Keratinocyte (primary cell): Measurements from ENCODE around the gene ITGA2. TPM values are rescaled to one million over a fixed set of nuclear protein-coding genes. Genes with fewer than 3 reads are reported as not detected.

Experiments used
- DNase-seq: peaks from one replicate; pipeline ENCODE4 v3.0.0-alpha.2; 2011; ENCODE audit warnings: low read depth, missing footprints, low spot score
- FAIRE-seq: peaks from 2 replicates; lab custom pipeline; 2011; peaks lifted over from hg19 to GRCh38; lab: Jason Lieb, UNC
- H2AFZ ChIP-seq: 2 replicates; pipeline ENCODE4 v1.6.0; 2012; ENCODE audit warnings: low read length, control low read depth, inconsistent platforms; ENCODE audit not compliant: control insufficient read depth
- H3K27ac ChIP-seq: 2 replicates; pipeline ENCODE4 v1.5.1; 2011; ENCODE audit warnings: low read length; ENCODE audit not compliant: control insufficient read depth, insufficient read depth
- H3K27me3 ChIP-seq: 3 replicates; pipeline ENCODE4 v1.6.0; 2011; ENCODE audit warnings: low read length; ENCODE audit not compliant: control insufficient read depth, insufficient read depth; ENCODE audit errors: extremely low read depth
- H3K36me3 ChIP-seq, 2 experiments: 2 replicates in 1 of 2; 3 replicates in 1 of 2; pipeline ENCODE4 v1.5.1; 2011; ENCODE audit warnings: low read length in 2 of 2, mild to moderate bottlenecking in 1 of 2; ENCODE audit not compliant: control insufficient read depth in 2 of 2, insufficient read depth in 2 of 2; ENCODE audit errors: extremely low read depth in 1 of 2
- H3K4me1 ChIP-seq: 3 replicates; pipeline ENCODE4 v1.5.1; 2011; ENCODE audit warnings: low read length; ENCODE audit not compliant: control insufficient read depth, insufficient read depth; ENCODE audit errors: extremely low read depth
- H3K4me2 ChIP-seq: 3 replicates; pipeline ENCODE4 v1.6.0; 2011; ENCODE audit warnings: low read depth, low read length; ENCODE audit not compliant: control insufficient read depth, insufficient read depth; ENCODE audit errors: extremely low read depth
- H3K4me3 ChIP-seq, 3 experiments: fragments of 200-600 bp in 1 of 3; sonication (generic) in 1 of 3; 2 replicates in 2 of 3; 3 replicates in 1 of 3; pipeline ENCODE4 v1.5.1; 2011 to 2016; ENCODE audit warnings: low read length in 3 of 3, mild to moderate bottlenecking in 3 of 3, control low read depth in 2 of 3, inconsistent platforms in 1 of 3, low read depth in 1 of 3, mixed read lengths in 1 of 3, mixed run types in 1 of 3, moderate library complexity in 1 of 3; ENCODE audit not compliant: control insufficient read depth in 2 of 3, insufficient read depth in 2 of 3; ENCODE audit errors: extremely low read depth in 1 of 3
- H3K79me2 ChIP-seq: 2 replicates; pipeline ENCODE4 v1.6.0; 2012; ENCODE audit warnings: low read length; ENCODE audit not compliant: control insufficient read depth, insufficient read depth
- H3K9ac ChIP-seq: 3 replicates; pipeline ENCODE4 v1.6.0; 2011; ENCODE audit warnings: low read length; ENCODE audit not compliant: control insufficient read depth, insufficient read depth; ENCODE audit errors: extremely low read depth
- H3K9me1 ChIP-seq: 3 replicates; pipeline ENCODE4 v1.6.0; 2011; ENCODE audit warnings: low read length; ENCODE audit not compliant: control insufficient read depth, insufficient read depth; ENCODE audit errors: extremely low read depth
- H3K9me3 ChIP-seq: 2 replicates; pipeline ENCODE4 v1.5.1; 2012; ENCODE audit warnings: low read depth, low read length; ENCODE audit not compliant: control insufficient read depth
- H4K20me1 ChIP-seq: 3 replicates; pipeline ENCODE4 v1.6.0; 2011; ENCODE audit warnings: low read length; ENCODE audit not compliant: control insufficient read depth, insufficient read depth; ENCODE audit errors: extremely low read depth
- EZH2 ChIP-seq: IDR thresholded peaks from one replicate; pipeline ENCODE4 v1.6.1; 2012; ENCODE audit warnings: inconsistent platforms, mild to moderate bottlenecking, low read length, moderate library complexity
- dilution Hi-C: fragments of 300-500 bp; cut with MboI; formaldehyde crosslinking; loops from one replicate; pipeline ENCODE4 v1.7.0; 2020; ENCODE audit warnings: low sequenced_read_pairs; ENCODE audit not compliant: extremely low pct_ligation_motif_present
- polyA plus RNA-seq, 5 experiments: library from polyadenylated mRNA; depleted of rRNA in 3 of 5; stranded (reverse) in 3 of 5; stranded (forward) in 1 of 5; unstranded in 1 of 5; fragments of >200 nt; gene quantifications; 1 replicate in 1 of 5; 2 replicates in 3 of 5; 3 replicates in 1 of 5; pipeline versions ENCODE4 v1.2.1 to v1.2.3, GENCODE V29; 2011 to 2012; ENCODE audit warnings: missing spikeins in 2 of 5, low read depth in 1 of 5, low replicate concordance in 1 of 5
- TF ChIP-seq, protein P1 (sequence below), 3 experiments: IDR thresholded peaks in 1 of 3; conservative IDR thresholded peaks in 1 of 3; optimal IDR thresholded peaks in 1 of 3; 2 replicates in 2 of 3; 3 replicates in 1 of 3; pipeline versions ENCODE3 to v1.5.1; 2011; ENCODE audit warnings: low read length in 3 of 3, mild to moderate bottlenecking in 3 of 3, moderate library complexity in 2 of 3, control low read depth in 1 of 3, inconsistent platforms in 1 of 3; ENCODE audit not compliant: insufficient read depth in 2 of 3; ENCODE audit errors: extremely low read depth in 1 of 3

ITGA2 gene
- polyA plus RNA-seq, 1 donor (not counting 4 experiments of a cell fraction or from before 2014, with no cell fraction given) = 112 TPM

DNA sequence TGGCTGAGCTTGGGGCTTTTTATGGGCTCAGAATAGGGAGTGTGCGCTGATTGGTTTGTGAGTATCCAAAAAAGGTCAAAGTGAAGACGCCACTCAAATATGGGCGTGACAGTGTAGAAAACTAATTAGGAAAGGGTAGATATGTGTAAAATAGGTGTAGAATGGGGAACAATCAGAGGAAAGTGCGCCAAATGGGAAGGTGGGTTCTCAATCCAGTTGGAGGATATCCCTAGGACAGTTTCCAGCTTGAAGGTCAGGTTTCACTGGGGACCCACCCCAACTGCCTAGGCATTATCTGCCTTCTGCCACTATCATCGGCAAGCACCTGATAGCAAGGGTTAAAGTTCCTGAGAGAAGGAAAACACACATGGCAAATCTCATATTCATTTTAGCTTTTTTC lies 129.7 kb downstream of the ITGA2 start:
- Histone ChIP-seq H3K9ac (no peak overlapping the region), H3K79me2 (no peaks in the 10 kb centered on the region), H3K4me2 (no peak overlapping the region), H3K27ac (no peak overlapping the region), H3K27me3 (no peaks in the 10 kb centered on the region), H4K20me1 (no peaks in the 10 kb centered on the region), H3K4me1 (no peaks in the 10 kb centered on the region), H3K4me3 (no peak overlapping the region), H3K36me3 (no peaks in the 10 kb centered on the region), H3K9me3 (no peaks in the 10 kb centered on the region), H2AFZ (no peak overlapping the region), H3K9me1 (no peaks in the 10 kb centered on the region)
- dilution Hi-C loops = no loop called here
- FAIRE-seq (no peak), DNase-seq (no peak)
- TF ChIP-seq, protein P1, sequence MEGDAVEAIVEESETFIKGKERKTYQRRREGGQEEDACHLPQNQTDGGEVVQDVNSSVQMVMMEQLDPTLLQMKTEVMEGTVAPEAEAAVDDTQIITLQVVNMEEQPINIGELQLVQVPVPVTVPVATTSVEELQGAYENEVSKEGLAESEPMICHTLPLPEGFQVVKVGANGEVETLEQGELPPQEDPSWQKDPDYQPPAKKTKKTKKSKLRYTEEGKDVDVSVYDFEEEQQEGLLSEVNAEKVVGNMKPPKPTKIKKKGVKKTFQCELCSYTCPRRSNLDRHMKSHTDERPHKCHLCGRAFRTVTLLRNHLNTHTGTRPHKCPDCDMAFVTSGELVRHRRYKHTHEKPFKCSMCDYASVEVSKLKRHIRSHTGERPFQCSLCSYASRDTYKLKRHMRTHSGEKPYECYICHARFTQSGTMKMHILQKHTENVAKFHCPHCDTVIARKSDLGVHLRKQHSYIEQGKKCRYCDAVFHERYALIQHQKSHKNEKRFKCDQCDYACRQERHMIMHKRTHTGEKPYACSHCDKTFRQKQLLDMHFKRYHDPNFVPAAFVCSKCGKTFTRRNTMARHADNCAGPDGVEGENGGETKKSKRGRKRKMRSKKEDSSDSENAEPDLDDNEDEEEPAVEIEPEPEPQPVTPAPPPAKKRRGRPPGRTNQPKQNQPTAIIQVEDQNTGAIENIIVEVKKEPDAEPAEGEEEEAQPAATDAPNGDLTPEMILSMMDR (optimal IDR thresholded peaks at IDR 0.05 in 1 of 3, IDR thresholded peaks at IDR 0.05 in 1 of 3, conservative IDR thresholded peaks at IDR 0.05 in 1 of 3; ENCODE audit: extremely low read depth in 1 of 3, insufficient read depth in 2 of 3, low read length in 3 of 3) = no peak
- TF ChIP-seq EZH2 = no peak

DNA sequence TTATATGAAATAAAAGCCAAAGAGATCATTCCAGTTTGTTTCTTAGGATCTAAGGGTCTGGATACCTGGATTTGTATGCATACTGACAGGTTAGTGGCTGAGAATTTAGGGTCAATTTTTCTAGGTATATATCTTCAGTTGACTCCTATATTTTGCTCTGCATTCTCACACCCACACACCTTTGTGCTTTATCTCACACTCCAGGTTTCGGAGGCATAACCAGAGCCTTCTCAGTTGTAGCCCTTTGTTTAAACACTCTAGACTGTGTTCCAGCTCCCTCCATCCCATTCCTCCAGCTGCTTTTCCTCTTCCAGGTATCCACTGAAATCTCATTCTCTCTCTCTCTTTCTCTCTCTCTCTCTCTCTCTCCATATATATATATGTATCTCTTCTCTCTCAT lies 131.0 kb downstream of the ITGA2 start:
- dilution Hi-C loops = no loop called here
- Histone ChIP-seq H4K20me1 (no peaks in the 10 kb centered on the region), H3K9me1 (no peaks in the 10 kb centered on the region), H3K79me2 (no peaks in the 10 kb centered on the region), H3K27ac (no peak overlapping the region), H3K36me3 (no peaks in the 10 kb centered on the region), H3K9me3 (no peaks in the 10 kb centered on the region), H3K4me2 (no peak overlapping the region), H3K4me1 (no peaks in the 10 kb centered on the region), H2AFZ (no peak overlapping the region), H3K27me3 (no peaks in the 10 kb centered on the region), H3K9ac (no peak overlapping the region), H3K4me3 (no peak overlapping the region)
- DNase-seq (no peak), FAIRE-seq (no peak)
- TF ChIP-seq, protein P1 (optimal IDR thresholded peaks at IDR 0.05 in 1 of 3, IDR thresholded peaks at IDR 0.05 in 1 of 3, conservative IDR thresholded peaks at IDR 0.05 in 1 of 3; ENCODE audit: extremely low read depth in 1 of 3, insufficient read depth in 2 of 3, low read length in 3 of 3) = no peak
- no peak for TF ChIP-seq EZH2
